CD4-positive, alpha-beta T cell (primary cell): ENCODE data around the gene BARHL1. TPM values are rescaled to one million over a fixed set of nuclear protein-coding genes. Genes with fewer than 3 reads are reported as not detected.

Experiments used
- ATAC-seq: fragments of 200-7000 bp; cut with Tn5 transposase; one replicate; pipeline ENCODE4 v1.10.0; 2022; ENCODE audit warnings: mild to moderate bottlenecking; ENCODE audit not compliant: poor library complexity
- CTCF ChIA-PET: fragments of 350-600 bp; sonication (Branson Sonifier 250); formaldehyde crosslinking; loops from one replicate; lab custom pipeline; 2021; ENCODE audit warnings: antibody characterized with exemption, inconsistent platforms; lab: Charles Lee
- POLR2A ChIA-PET: fragments of 350-600 bp; sonication (Branson Sonifier 250); formaldehyde crosslinking; loops from one replicate; lab custom pipeline; 2021; ENCODE audit warnings: antibody characterized with exemption, inconsistent platforms; lab: Charles Lee
- DNase-seq, 14 experiments: peaks; one replicate each; pipeline ENCODE4 v3.0.0-alpha.2; 2013 to 2020; ENCODE audit warnings: mixed read lengths in 2 of 14
- H3K27ac ChIP-seq, 2 donors: one replicate each; pipeline versions ENCODE4 v1.5.1 to v1.7.0; 2013; ENCODE audit warnings: low read length in 2 of 2, low read depth in 1 of 2, mild to moderate bottlenecking in 1 of 2
- H3K27me3 ChIP-seq, 2 experiments: 1 replicate in 1 of 2; 2 replicates in 1 of 2; pipeline versions ENCODE4 v1.6.1 to v1.7.0; 2013; ENCODE audit warnings: low read length in 2 of 2, control low read depth in 1 of 2, mild to moderate bottlenecking in 1 of 2, moderate library complexity in 1 of 2; ENCODE audit not compliant: insufficient read depth in 2 of 2, control insufficient read depth in 1 of 2
- H3K36me3 ChIP-seq: one replicate; pipeline ENCODE4 v1.6.1; 2013; ENCODE audit warnings: low read length, control low read depth; ENCODE audit not compliant: insufficient read depth
- H3K4me1 ChIP-seq: one replicate; pipeline ENCODE4 v1.6.1; 2013; ENCODE audit warnings: low read length, control low read depth; ENCODE audit not compliant: insufficient read depth
- H3K4me3 ChIP-seq: one replicate; pipeline ENCODE4 v1.5.1; 2013; ENCODE audit warnings: mild to moderate bottlenecking, low read length, moderate library complexity
- H3K9me3 ChIP-seq, 2 experiments: 1 replicate in 1 of 2; 2 replicates in 1 of 2; pipeline versions ENCODE4 v1.6.1 to v1.7.0; 2013; ENCODE audit warnings: low read length in 2 of 2, mild to moderate bottlenecking in 2 of 2, control low read depth in 1 of 2, moderate library complexity in 1 of 2; ENCODE audit not compliant: control insufficient read depth in 1 of 2, insufficient read depth in 1 of 2
- H3K27ac Mint-ChIP-seq: one replicate; pipeline ENCODE4 v1.8.0; 2020; ENCODE audit warnings: mixed read lengths
- H3K27me3 Mint-ChIP-seq: one replicate; pipeline ENCODE4 v1.8.0; 2021; ENCODE audit warnings: mixed read lengths
- H3K36me3 Mint-ChIP-seq: one replicate; pipeline ENCODE4 v1.8.0; 2021; ENCODE audit warnings: low read depth, mixed read lengths
- H3K4me1 Mint-ChIP-seq: one replicate; pipeline ENCODE4 v1.8.0; 2021; ENCODE audit warnings: low read depth, mixed read lengths
- H3K4me3 Mint-ChIP-seq: one replicate; pipeline ENCODE4 v1.8.0; 2020; ENCODE audit warnings: mild to moderate bottlenecking, mixed read lengths
- H3K9me3 Mint-ChIP-seq: one replicate; pipeline ENCODE4 v1.8.0; 2020; ENCODE audit warnings: mixed read lengths
- CTCF ChIP-seq: fragments of 200-600 bp; IDR thresholded peaks from one replicate; pipeline ENCODE4 v1.8.0; 2022; ENCODE audit warnings: antibody characterized with exemption, mild to moderate bottlenecking
- intact Hi-C, 2 experiments: fragments of 100-400 bp; cut with DNase I in 1 of 2; cut with micrococcal nuclease in 1 of 2; formaldehyde crosslinking; loops; one replicate each; pipeline versions ENCODE4 v1.15.1 to v1.9.0; 2023 to 2025; cut with DNase I, micrococcal nuclease
- total RNA-seq, 174 experiments: library from RNA in 2 of 174; stranded (reverse) in 2 of 174; gene quantifications; one replicate each; pipeline ENCODE4 v1.2.3 and lab custom pipeline; 2021 to 2026

The BARHL1 gene
- total RNA-seq, 2 experiments from 2014 or later, result not detected

GRCh38 chr9:132543960-132544359 lies 38.4 kb upstream of the BARHL1 start:
- no peaks in the 10 kb centered on the region for H3K4me1 Mint-ChIP-seq
- no peak overlapping the region for H3K27ac Mint-ChIP-seq
- TF ChIP-seq CTCF, result no peak
- H3K4me3 ChIP-seq, result no peak overlapping the region
- H3K27ac ChIP-seq, result no peak overlapping the region
- intact Hi-C loops, result no loop called here
- H3K27me3 ChIP-seq, result peaks cover 13 to 16% of the 10 kb centered on the region in 2 experiments
- H3K9me3 Mint-ChIP-seq, result no peaks in the 10 kb centered on the region
- H3K4me1 ChIP-seq, result peaks cover 4% of the 10 kb centered on the region
- H3K9me3 ChIP-seq, result no peaks in the 10 kb centered on the region
- no peaks in the 10 kb centered on the region for H3K36me3 Mint-ChIP-seq
- CTCF ChIA-PET, result no interaction called here
- H3K4me3 Mint-ChIP-seq, result no peak overlapping the region
- H3K27me3 Mint-ChIP-seq, result peaks cover 21% of the 10 kb centered on the region
- POLR2A ChIA-PET, result no interaction called here
- DNase-seq (no peak), ATAC-seq (no peak)
- H3K36me3 ChIP-seq, result no peaks in the 10 kb centered on the region

- Histone ChIP-seq H3K27me3 (peaks cover 13 to 16% of the 10 kb centered on the region in 2 experiments), H3K36me3 (no peaks in the 10 kb centered on the region), H3K4me1 (peaks cover 4% of the 10 kb centered on the region), H3K27ac (no peak overlapping the region), H3K4me3 (no peak overlapping the region), H3K9me3 (no peaks in the 10 kb centered on the region)
- intact Hi-C loops, result no loop called here
- ATAC-seq (no peak), DNase-seq (no peak)
- Mint-ChIP-seq H3K4me1 (no peaks in the 10 kb centered on the region), H3K27ac (no peak overlapping the region), H3K27me3 (peaks cover 21% of the 10 kb centered on the region), H3K4me3 (no peak overlapping the region), H3K36me3 (no peaks in the 10 kb centered on the region), H3K9me3 (no peaks in the 10 kb centered on the region)
- POLR2A ChIA-PET, result no interaction called here
- CTCF ChIA-PET, result no interaction called here
- TF ChIP-seq CTCF, result no peak
Measured at GRCh38 chr9:132545578-132545977, 36.8 kb upstream of the BARHL1 start.

GRCh38 chr9:132546148-132547051 lies 36.0 kb upstream of the BARHL1 start:
- peaks cover 21% of the 10 kb centered on the region for H3K27me3 Mint-ChIP-seq
- no peak overlapping the region for H3K4me3 Mint-ChIP-seq
- CTCF ChIA-PET, result no interaction called here
- H3K36me3 Mint-ChIP-seq, result no peaks in the 10 kb centered on the region
- no peak overlapping the region for H3K4me3 ChIP-seq
- TF ChIP-seq CTCF, result no peak
- H3K27ac Mint-ChIP-seq, result no peak overlapping the region
- H3K9me3 ChIP-seq, result no peaks in the 10 kb centered on the region
- ATAC-seq (no peak), DNase-seq (no peak)
- H3K4me1 Mint-ChIP-seq, result no peaks in the 10 kb centered on the region
- H3K27me3 ChIP-seq, result peaks cover 13 to 16% of the 10 kb centered on the region in 2 experiments
- H3K27ac ChIP-seq, result no peak overlapping the region
- H3K4me1 ChIP-seq, result peaks cover 4% of the 10 kb centered on the region
- H3K9me3 Mint-ChIP-seq, result no peaks in the 10 kb centered on the region
- intact Hi-C loops, result no loop called here
- POLR2A ChIA-PET, result no interaction called here
- H3K36me3 ChIP-seq, result no peaks in the 10 kb centered on the region
